Skeletal muscle satellite cell (primary cell): ENCODE results near the gene PSMB4.
"Not testable (repeated sequence)": the region's sequence is repeated elsewhere in the genome, so short reads cannot be mapped to it uniquely, and the experiment has no call there.

Source experiments
- H3K27me3 ChIP-seq: 2 replicates; pipeline ENCODE4 v1.7.0; 2013; ENCODE audit warnings: low read length; ENCODE audit not compliant: control insufficient read depth, insufficient read depth
- H3K36me3 ChIP-seq: 2 replicates; pipeline ENCODE4 v1.7.0; 2013; ENCODE audit warnings: mild to moderate bottlenecking, control low read depth, low read length; ENCODE audit not compliant: insufficient read depth
- H3K4me1 ChIP-seq: 2 replicates; pipeline ENCODE4 v1.7.0; 2013; ENCODE audit warnings: low read length; ENCODE audit not compliant: control insufficient read depth, insufficient read depth
- H3K4me2 ChIP-seq: 2 replicates; pipeline ENCODE4 v1.7.0; 2013; ENCODE audit warnings: mild to moderate bottlenecking, low read length
- H3K4me3 ChIP-seq: 2 replicates; pipeline ENCODE4 v1.7.0; 2013; ENCODE audit warnings: low read length
- H3K9ac ChIP-seq: 2 replicates; pipeline ENCODE4 v1.7.0; 2013; ENCODE audit warnings: mild to moderate bottlenecking, low read depth, low read length, moderate library complexity
- H3K9me3 ChIP-seq: replicated peaks from 2 replicates; pipeline ENCODE4 v1.7.0; 2013; ENCODE audit warnings: mild to moderate bottlenecking, control low read depth, low read length

The PSMB4 gene

DNA sequence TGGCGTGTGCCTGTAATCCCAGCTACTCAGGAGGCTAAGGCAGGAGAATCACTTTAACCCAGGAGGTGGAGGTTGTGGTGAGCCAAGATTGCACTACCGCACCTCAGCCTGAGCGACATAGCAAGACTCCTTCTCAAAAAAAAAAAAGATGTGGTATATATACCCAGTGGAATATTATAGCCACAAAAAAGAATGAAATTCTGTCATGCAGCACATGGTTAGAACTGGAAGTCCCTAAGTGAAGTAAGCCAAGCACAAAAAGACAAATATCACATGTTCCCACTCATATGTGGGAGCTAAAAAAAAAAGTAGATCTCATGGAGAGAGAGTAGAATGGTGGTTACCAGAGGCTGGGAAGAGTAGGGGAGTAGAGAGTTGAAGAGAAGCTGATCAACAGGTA lies 18.7 kb downstream of the PSMB4 start:
- no peak overlapping the region for H3K4me3 ChIP-seq
- H3K4me2 ChIP-seq: no peak overlapping the region
- H3K9me3 ChIP-seq: no peaks in the 10 kb centered on the region
- peaks cover 5% of the 10 kb centered on the region for H3K4me1 ChIP-seq
- H3K36me3 ChIP-seq: peaks cover 39% of the 10 kb centered on the region
- H3K9ac ChIP-seq: no peak overlapping the region
- no peaks in the 10 kb centered on the region for H3K27me3 ChIP-seq

GRCh38 chr1:151419819-151420218 lies 20.4 kb downstream of the PSMB4 start:
- Histone ChIP-seq H3K9ac (no peak overlapping the region), H3K36me3 (peaks cover 44% of the 10 kb centered on the region), H3K9me3 (no peaks in the 10 kb centered on the region), H3K4me2 (no peak overlapping the region), H3K4me3 (no peak overlapping the region), H3K27me3 (no peaks in the 10 kb centered on the region), H3K4me1 (peaks cover 5% of the 10 kb centered on the region)

- no peaks in the 10 kb centered on the region for H3K4me1 ChIP-seq
- H3K27me3 ChIP-seq: no peaks in the 10 kb centered on the region
- peaks cover 75% of the 10 kb centered on the region for H3K36me3 ChIP-seq
- H3K9ac ChIP-seq: no peak overlapping the region
- H3K9me3 ChIP-seq: no peaks in the 10 kb centered on the region
- no peak overlapping the region for H3K4me2 ChIP-seq
- no peak overlapping the region for H3K4me3 ChIP-seq
These were observed 25.7 kb downstream of the PSMB4 start for GRCh38 chr1:151425103-151425502.

DNA sequence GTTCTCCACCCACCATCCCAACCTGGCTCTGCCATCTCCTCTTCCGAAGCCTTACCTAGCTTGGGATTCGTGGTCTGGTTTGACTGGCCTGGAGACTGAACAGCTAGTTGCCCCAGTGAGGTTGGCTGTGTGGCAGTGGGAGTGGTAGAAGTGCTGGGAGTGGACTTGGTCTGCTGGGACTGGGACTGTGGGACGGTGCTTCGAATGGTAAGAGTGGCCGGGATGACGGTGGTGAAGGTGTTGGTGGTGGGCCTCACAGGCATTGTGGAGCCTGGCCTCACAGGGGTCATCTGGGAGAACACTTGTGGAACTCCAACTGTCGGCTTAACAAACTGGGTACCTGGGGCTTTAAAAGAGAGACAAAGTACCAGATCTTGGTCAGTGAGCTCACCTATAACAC lies 28.7 kb downstream of the PSMB4 start:
- no peak overlapping the region for H3K4me2 ChIP-seq
- H3K9ac ChIP-seq: no peak overlapping the region
- H3K36me3 ChIP-seq: peaks cover 60% of the 10 kb centered on the region
- H3K4me3 ChIP-seq: no peak overlapping the region
- H3K4me1 ChIP-seq: no peaks in the 10 kb centered on the region
- H3K27me3 ChIP-seq: no peaks in the 10 kb centered on the region
- H3K9me3 ChIP-seq: no peaks in the 10 kb centered on the region

DNA sequence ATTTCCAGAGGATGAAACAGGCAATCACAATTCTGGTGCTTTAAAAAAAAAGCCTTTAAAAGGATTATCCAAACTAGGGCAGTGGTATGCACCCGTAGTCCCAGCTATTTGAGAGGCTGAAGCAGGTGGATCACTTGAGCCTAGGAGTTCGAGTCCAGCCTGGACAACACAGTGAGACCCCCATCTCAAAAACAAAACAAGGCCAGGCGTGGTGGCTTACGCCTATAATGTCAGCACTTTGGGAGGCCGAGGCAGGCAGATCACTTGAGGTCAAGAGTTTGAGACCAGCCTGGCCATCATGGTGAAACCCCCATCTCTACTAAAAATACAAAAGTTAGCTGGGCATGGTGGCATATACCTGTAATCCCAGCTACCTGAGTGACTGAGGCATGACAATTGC lies 34.5 kb downstream of the PSMB4 start:
- not testable (repeated sequence) for H3K4me2 ChIP-seq, H3K27me3 ChIP-seq, H3K9ac ChIP-seq, H3K4me3 ChIP-seq, H3K9me3 ChIP-seq
- H3K36me3 ChIP-seq: peaks cover 15% of the 10 kb centered on the region
- peaks cover 14% of the 10 kb centered on the region for H3K4me1 ChIP-seq

GRCh38 chr1:151435174-151435573 lies 35.8 kb downstream of the PSMB4 start:
- Histone ChIP-seq H3K27me3 (no peaks in the 10 kb centered on the region), H3K9ac (no peak overlapping the region), H3K4me2 (peak overlapping the region; percentile 26), H3K9me3 (no peaks in the 10 kb centered on the region), H3K4me3 (no peak overlapping the region), H3K4me1 (peaks cover 14% of the 10 kb centered on the region), H3K36me3 (peaks cover 10% of the 10 kb centered on the region)

DNA sequence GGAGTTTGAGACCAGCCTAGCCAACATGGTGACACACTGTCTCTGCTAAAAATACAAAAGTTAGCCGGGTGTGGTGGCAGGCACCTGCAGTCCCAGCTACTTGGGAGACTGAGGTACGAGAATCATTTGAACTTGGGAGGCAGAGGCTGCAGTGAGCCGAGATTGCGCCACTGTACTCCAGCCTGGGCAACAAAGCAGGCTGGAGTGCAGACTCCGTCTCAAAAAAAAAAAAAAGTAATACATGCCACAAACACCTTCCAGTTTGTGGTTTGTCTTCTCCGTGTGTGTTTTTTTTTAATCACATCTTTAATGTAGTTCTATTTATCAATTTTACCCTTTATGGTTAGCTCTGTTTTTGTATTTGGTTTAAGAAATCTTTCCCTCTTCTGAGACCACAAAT lies 37.6 kb downstream of the PSMB4 start:
- Histone ChIP-seq H3K9ac (no peak overlapping the region), H3K4me1 (peaks cover 14% of the 10 kb centered on the region), H3K4me3 (no peak overlapping the region), H3K27me3 (no peaks in the 10 kb centered on the region), H3K9me3 (no peaks in the 10 kb centered on the region), H3K4me2 (no peak overlapping the region), H3K36me3 (peaks cover 21% of the 10 kb centered on the region)

DNA sequence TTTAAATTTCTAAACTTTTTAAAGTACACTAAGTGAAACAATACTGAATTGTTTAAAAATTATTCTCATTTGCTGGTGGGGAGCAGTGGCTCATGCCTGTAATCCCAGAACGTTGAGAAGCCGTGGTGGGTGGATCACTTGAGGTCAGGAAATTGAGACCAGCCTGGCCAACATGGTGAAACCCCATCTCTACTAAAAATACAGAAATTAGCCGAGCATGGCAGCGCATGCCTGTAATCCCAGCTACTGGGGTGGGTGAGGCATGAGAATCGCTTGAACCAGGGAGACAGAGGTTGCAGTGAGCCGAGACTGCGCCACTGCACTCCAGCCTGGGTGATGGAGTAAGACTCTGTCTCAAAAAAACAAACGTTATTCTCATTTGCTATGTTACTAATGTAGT lies 38.0 kb downstream of the PSMB4 start:
- Histone ChIP-seq H3K36me3 (peaks cover 21% of the 10 kb centered on the region), H3K4me1 (peaks cover 14% of the 10 kb centered on the region)
- H3K27me3 ChIP-seq, H3K9ac ChIP-seq, H3K9me3 ChIP-seq, H3K4me3 ChIP-seq, H3K4me2 ChIP-seq: not testable (repeated sequence)

- Histone ChIP-seq H3K4me1 (peaks cover 18% of the 10 kb centered on the region), H3K9me3 (no peaks in the 10 kb centered on the region), H3K27me3 (no peaks in the 10 kb centered on the region), H3K9ac (no peak overlapping the region), H3K4me3 (no peak overlapping the region), H3K4me2 (peak overlapping the region; percentile 16), H3K36me3 (peaks cover 18% of the 10 kb centered on the region)
These were observed 44.7 kb downstream of the PSMB4 start for GRCh38 chr1:151443846-151444782.

GRCh38 chr1:151444783-151445177 lies 45.4 kb downstream of the PSMB4 start:
- Histone ChIP-seq H3K9me3 (no peaks in the 10 kb centered on the region), H3K4me1 (peaks cover 18% of the 10 kb centered on the region), H3K4me3 (no peak overlapping the region), H3K4me2 (no peak overlapping the region), H3K27me3 (no peaks in the 10 kb centered on the region), H3K36me3 (peaks cover 15% of the 10 kb centered on the region), H3K9ac (no peak overlapping the region)

- peaks cover 18% of the 10 kb centered on the region for H3K4me1 ChIP-seq
- H3K36me3 ChIP-seq: peaks cover 4% of the 10 kb centered on the region
- no peaks in the 10 kb centered on the region for H3K27me3 ChIP-seq
- no peak overlapping the region for H3K4me2 ChIP-seq
- H3K4me3 ChIP-seq: no peak overlapping the region
- no peak overlapping the region for H3K9ac ChIP-seq
- H3K9me3 ChIP-seq: no peaks in the 10 kb centered on the region
These were observed 48.3 kb downstream of the PSMB4 start for GRCh38 chr1:151447696-151448095.
